Activated CD8-positive, alpha-beta memory T cell treated with anti-CD3 and anti-CD28 coated beads, Interleukin-2, amount 50 U/mL, for 48 hours (primary cell): ENCODE measurements around the gene CELF6.

Experiments used
- DNase-seq: peaks from one replicate; pipeline ENCODE4 v3.0.0-alpha.2; 2020

Gene CELF6

GRCh38 chr15:72319985-72320671 is at the start of gene CELF6:
Gene CELF6 (minus strand): TSS chr15:72320157. CDS start chr15:72319874, 283 bp downstream.
- peak; percentile 84 for DNase-seq

GRCh38 chr15:72368899-72369298 is 48.9 kb upstream of the CELF6 start:
- DNase-seq: no peak

GRCh38 chr15:72368325-72368724 is 48.4 kb upstream of the CELF6 start:
- no peak for DNase-seq

- no peak for DNase-seq
These were observed 45.9 kb upstream of the CELF6 start for GRCh38 chr15:72365844-72366243.

- DNase-seq: no peak
These were observed 41.2 kb upstream of the CELF6 start for GRCh38 chr15:72361176-72361575.

- no peak for DNase-seq
These were observed 38.8 kb upstream of the CELF6 start for GRCh38 chr15:72358650-72359171.

- no peak for DNase-seq
These were observed 38.2 kb upstream of the CELF6 start for GRCh38 chr15:72358121-72358520.

- DNase-seq: no peak
These were observed 34.5 kb upstream of the CELF6 start for GRCh38 chr15:72354496-72354895.

GRCh38 chr15:72353266-72353665 is 33.3 kb upstream of the CELF6 start:
- DNase-seq: no peak

GRCh38 chr15:72345806-72346205 is 25.8 kb upstream of the CELF6 start:
- DNase-seq: no peak

GRCh38 chr15:72345280-72345679 is 25.3 kb upstream of the CELF6 start:
- no peak for DNase-seq

- DNase-seq: no peak
These were observed 24.6 kb upstream of the CELF6 start for GRCh38 chr15:72344602-72345001.

GRCh38 chr15:72342385-72342784 is 22.4 kb upstream of the CELF6 start:
- no peak for DNase-seq

- no peak for DNase-seq
These were observed 21.4 kb upstream of the CELF6 start for GRCh38 chr15:72341361-72341760.

GRCh38 chr15:72340366-72340765 is 20.4 kb upstream of the CELF6 start:
- DNase-seq: no peak

GRCh38 chr15:72339777-72340177 is 19.8 kb upstream of the CELF6 start:
- DNase-seq: no peak

- DNase-seq: no peak
These were observed 18.8 kb upstream of the CELF6 start for GRCh38 chr15:72338617-72339321.

GRCh38 chr15:72338148-72338547 is 18.2 kb upstream of the CELF6 start:
- DNase-seq: no peak

- no peak for DNase-seq
These were observed 14.9 kb upstream of the CELF6 start for GRCh38 chr15:72334842-72335241.

GRCh38 chr15:72331021-72331420 is 11.1 kb upstream of the CELF6 start:
- DNase-seq: peak; percentile 2

GRCh38 chr15:72323752-72324151 is 3.8 kb upstream of the CELF6 start:
- no peak for DNase-seq

GRCh38 chr15:72319360-72319984 is 485 bp downstream of the CELF6 start:
- peak; percentile 79 for DNase-seq

- DNase-seq: no peak
These were observed 1.5 kb downstream of the CELF6 start for GRCh38 chr15:72318408-72318942.
